NT2/D1 (cell line): ENCODE results near the gene ATP6V0C.

Source experiments
- DNase-seq: peaks from one replicate; pipeline ENCODE4 v3.0.0-alpha.2; 2011; ENCODE audit warnings: low read depth, low spot score
- H3K27me3 ChIP-seq: 2 replicates; pipeline ENCODE4 v1.6.0; 2011; ENCODE audit warnings: mild to moderate bottlenecking; ENCODE audit not compliant: insufficient read length, insufficient read depth
- H3K36me3 ChIP-seq: 2 replicates; pipeline ENCODE4 v1.6.1; 2011; ENCODE audit warnings: mild to moderate bottlenecking, low read length, mixed read lengths; ENCODE audit not compliant: insufficient read depth, insufficient read length
- H3K4me1 ChIP-seq: 2 replicates; pipeline ENCODE4 v1.5.1; 2011; ENCODE audit not compliant: insufficient read depth, insufficient read length
- H3K4me3 ChIP-seq: 2 replicates; pipeline ENCODE4 v1.5.1; 2011; ENCODE audit warnings: low read depth; ENCODE audit not compliant: insufficient read length
- H3K9ac ChIP-seq: 2 replicates; pipeline ENCODE4 v1.6.0; 2011; ENCODE audit warnings: low read depth; ENCODE audit not compliant: insufficient read length
- H3K9me3 ChIP-seq: 2 replicates; pipeline ENCODE4 v1.5.1; 2011; ENCODE audit warnings: mild to moderate bottlenecking, low read length; ENCODE audit not compliant: insufficient read depth
- SUZ12 ChIP-seq: IDR thresholded peaks from 2 replicates; pipeline ENCODE4 v1.6.1; 2011; ENCODE audit not compliant: insufficient read length, insufficient read depth; ENCODE audit errors: extremely low read depth
- YY1 ChIP-seq: IDR thresholded peaks from 2 replicates; pipeline ENCODE4 v1.6.1; 2011; ENCODE audit not compliant: insufficient read length, insufficient read depth
- ZNF274 ChIP-seq: IDR thresholded peaks from 2 replicates; pipeline ENCODE4 v1.6.1; 2011; ENCODE audit warnings: mild to moderate bottlenecking, low read depth, low read length

ATP6V0C gene

DNA sequence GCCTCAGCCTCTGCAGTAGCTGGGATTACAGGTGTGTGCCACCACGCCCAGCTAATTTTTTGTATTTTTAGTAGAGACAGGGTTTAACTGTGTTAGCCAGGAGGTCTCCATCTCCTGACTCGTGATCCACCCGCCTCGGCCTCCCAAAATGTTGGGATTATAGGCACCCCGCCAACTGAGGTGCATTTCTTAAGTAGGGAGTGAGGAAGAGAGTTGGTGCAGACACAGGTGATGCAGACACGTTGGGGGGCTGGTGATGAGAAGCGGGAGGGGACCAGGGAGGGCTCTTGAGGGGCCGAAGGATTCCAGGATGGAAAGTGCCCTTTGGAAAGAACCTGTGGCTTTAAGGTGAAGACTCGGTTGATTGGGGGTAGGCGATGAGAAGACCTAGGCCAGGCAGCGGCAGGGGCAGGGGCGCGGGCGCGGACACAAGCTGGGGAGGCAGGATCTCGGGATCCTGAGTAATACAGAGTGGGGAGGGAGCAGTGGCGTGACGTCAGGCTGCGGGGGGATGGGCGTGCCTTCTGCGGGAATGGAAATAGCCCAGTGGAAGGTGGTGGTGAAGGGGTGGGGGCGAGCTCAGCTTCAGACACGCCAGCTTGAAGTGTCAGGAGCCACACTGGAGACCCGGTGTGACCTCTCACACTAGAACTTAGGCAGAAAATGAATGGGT lies 2.5 kb upstream of the ATP6V0C start:
- H3K4me1 ChIP-seq: peaks cover 31% of the 10 kb centered on the region

DNA sequence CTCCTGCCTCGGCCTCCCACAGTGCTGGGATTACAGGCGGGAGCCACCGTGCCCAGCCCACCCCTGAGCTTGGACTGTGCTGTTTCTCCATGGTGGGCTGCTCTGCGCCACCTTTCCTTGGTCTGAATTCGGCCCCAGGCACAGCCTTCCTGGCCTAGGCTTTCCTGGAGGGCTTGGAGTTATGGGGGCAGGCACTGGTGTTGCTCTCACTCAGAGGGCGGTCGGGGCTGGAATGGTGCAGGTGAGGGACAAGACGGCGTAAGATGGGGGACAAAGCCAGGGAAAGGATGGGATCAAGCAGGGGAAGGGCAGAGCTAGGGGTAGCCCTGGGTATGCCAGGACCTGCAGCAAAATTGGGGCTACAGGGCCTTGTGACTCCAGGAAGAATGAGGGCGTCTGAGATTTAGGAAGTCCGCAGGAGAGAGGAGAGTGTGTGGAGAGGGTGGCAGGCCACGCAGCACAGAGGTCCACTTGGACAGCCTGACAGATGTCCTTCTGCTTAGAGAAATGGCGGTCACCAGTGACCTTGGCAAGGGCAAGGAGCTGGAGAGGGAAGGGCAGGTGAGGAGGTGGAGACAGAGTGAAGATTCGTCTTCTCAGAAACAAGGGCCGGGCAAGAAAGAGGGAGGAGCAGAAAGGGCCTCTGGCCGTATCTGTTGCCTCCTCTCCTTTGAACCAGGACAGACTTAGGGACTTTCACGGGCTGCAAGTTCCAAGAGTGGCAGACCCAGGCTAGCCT lies 1.6 kb upstream of the ATP6V0C start:
- Histone ChIP-seq H3K4me3 (no peak overlapping the region), H3K27me3 (no peaks in the 10 kb centered on the region), H3K4me1 (peaks cover 31% of the 10 kb centered on the region), H3K9me3 (no peaks in the 10 kb centered on the region), H3K36me3 (peaks cover 17% of the 10 kb centered on the region), H3K9ac (peak overlapping the region; percentile 90)
- DNase-seq: no peak
- no peak for TF ChIP-seq YY1

More for the DNA sequence above, 2.5 kb upstream of the ATP6V0C start:
- Histone ChIP-seq H3K36me3 (peaks cover 8% of the 10 kb centered on the region), H3K9me3 (no peaks in the 10 kb centered on the region), H3K27me3 (no peaks in the 10 kb centered on the region), H3K4me3 (peak overlapping the region; percentile 2), H3K9ac (peak overlapping the region; percentile 16)
- TF ChIP-seq SUZ12: no peak
- no peak for TF ChIP-seq ZNF274
- TF ChIP-seq YY1: no peak
- no peak for DNase-seq

DNA sequence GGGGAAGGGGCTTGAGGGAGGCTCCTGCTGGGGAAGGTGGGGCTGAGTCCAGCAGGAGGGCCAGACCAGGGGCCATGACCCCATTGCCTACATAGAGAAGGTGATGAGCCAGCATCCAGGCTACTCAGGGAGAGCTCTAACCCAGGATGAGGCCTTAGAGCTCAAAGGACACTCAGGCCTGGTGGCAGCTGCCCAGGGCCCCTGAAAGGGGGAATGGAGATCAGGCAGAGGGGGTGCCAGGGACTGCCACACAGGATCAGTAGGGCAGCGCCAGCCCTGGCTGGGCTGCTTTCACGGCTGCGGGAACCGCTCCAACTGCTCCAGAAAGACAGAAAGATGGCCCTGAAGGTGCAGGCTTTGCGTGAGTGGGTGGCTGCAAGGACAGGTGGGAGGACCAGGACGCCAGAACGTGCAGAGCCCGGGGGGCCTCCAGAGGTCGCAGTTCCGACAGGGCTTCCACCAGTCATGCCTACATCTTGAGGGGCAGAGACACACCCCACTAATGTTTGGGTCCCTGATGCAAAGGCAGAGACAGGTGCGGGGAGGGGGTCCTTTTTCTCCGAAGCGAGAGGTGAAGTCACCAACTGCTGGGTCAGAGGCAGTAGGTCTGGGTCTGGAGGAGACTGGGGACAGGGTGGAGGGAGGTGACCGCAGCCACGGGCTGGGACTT lies 882 bp upstream of the ATP6V0C start:
- no peaks in the 10 kb centered on the region for H3K27me3 ChIP-seq
- no peak for TF ChIP-seq SUZ12
- no peak for TF ChIP-seq YY1
- TF ChIP-seq ZNF274: no peak
- H3K4me1 ChIP-seq: peaks cover 31% of the 10 kb centered on the region
- H3K4me3 ChIP-seq: peak overlapping the region; percentile 91
- peak overlapping the region; percentile 90 for H3K9ac ChIP-seq
- no peaks in the 10 kb centered on the region for H3K9me3 ChIP-seq
- DNase-seq: no peak
- peaks cover 19% of the 10 kb centered on the region for H3K36me3 ChIP-seq

DNA sequence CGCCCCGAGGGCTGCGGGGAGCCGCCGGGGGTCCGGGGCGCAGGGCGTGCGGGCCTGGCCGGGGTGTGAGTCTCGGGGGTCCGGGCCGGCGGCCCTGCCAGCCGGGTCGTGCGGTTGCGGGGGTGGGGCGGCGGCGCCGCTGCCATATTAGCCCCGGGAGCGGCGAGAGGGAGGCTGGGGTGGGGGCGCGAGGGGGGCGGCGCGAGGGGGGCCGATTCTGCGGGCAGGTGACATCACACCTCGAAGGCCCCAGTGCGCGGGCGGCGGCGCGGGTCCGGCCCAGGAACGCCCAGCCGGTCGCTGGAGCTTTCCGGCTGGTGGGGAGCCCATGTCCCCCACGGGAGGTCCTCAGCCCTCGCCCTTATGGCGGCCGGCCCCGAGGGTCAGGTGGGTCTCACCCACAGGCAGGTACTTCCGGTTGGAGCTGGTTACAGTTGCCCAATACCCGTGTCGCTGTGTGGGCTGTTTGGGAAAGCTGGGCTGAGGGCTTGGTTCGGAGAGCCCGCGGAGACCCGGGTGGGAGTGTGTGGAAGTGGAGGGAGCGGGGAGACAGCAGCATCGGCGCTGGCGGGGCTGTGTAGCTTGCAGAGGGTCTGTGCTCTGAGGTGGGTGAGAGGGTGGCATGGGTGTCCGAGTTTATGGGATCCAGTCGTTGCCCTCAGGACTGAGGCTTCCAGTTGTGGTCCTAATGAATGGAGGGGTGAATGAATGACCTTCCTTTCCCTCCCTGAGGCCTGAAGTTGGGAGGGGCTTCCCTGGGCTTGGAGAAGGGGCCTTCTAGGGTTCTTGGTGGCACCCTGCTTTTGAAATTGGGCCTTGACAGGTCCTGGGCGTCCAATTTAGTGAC lies 804 bp downstream of the ATP6V0C start:
- TF ChIP-seq ZNF274: no peak
- TF ChIP-seq YY1: no peak
- H3K36me3 ChIP-seq: peaks cover 34% of the 10 kb centered on the region
- H3K4me3 ChIP-seq: peak overlapping the region; percentile 91
- H3K9ac ChIP-seq: peak overlapping the region; percentile 96
- H3K4me1 ChIP-seq: peaks cover 31% of the 10 kb centered on the region
- DNase-seq: no peak
- H3K27me3 ChIP-seq: no peaks in the 10 kb centered on the region
- no peaks in the 10 kb centered on the region for H3K9me3 ChIP-seq

DNA sequence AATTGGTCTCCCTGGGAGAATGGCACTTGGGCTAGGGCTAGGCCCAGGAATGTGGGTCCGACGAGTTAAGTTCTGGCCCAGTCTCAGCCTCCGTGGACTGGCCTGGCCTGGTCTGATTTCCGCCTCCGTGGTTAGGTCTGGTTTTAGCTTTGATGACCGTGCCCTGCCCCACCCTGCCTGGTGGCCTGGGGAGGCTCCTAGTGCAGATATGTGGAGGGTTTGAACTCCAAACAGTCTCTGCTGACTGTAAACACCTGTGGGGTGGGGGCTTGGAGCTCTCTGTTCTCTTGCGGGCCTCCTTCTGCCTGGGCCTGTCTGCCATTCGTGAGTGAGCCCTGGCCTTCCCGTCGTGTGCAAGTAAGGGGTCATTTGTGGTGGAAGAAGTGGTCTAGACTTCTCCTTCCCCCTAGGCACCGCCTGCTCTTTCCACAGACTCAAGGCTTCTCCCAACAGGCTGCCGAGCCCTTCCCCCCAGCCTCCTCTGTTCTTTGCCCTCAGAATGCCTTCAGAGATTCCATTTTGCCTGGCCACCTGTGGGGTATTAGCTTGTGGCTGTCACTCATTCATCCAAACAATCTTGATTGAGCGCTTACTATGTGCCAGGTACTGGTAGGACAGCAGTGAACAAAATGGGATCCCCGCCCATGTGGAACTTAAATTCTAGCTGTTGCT lies 1.6 kb downstream of the ATP6V0C start:
- Histone ChIP-seq H3K4me1 (peaks cover 28% of the 10 kb centered on the region), H3K4me3 (peak overlapping the region; percentile 91), H3K27me3 (no peaks in the 10 kb centered on the region), H3K9ac (peak overlapping the region; percentile 96), H3K36me3 (peaks cover 36% of the 10 kb centered on the region), H3K9me3 (no peaks in the 10 kb centered on the region)
- TF ChIP-seq YY1 (no peak), ZNF274 (no peak), SUZ12 (no peak)
- no peak for DNase-seq

DNA sequence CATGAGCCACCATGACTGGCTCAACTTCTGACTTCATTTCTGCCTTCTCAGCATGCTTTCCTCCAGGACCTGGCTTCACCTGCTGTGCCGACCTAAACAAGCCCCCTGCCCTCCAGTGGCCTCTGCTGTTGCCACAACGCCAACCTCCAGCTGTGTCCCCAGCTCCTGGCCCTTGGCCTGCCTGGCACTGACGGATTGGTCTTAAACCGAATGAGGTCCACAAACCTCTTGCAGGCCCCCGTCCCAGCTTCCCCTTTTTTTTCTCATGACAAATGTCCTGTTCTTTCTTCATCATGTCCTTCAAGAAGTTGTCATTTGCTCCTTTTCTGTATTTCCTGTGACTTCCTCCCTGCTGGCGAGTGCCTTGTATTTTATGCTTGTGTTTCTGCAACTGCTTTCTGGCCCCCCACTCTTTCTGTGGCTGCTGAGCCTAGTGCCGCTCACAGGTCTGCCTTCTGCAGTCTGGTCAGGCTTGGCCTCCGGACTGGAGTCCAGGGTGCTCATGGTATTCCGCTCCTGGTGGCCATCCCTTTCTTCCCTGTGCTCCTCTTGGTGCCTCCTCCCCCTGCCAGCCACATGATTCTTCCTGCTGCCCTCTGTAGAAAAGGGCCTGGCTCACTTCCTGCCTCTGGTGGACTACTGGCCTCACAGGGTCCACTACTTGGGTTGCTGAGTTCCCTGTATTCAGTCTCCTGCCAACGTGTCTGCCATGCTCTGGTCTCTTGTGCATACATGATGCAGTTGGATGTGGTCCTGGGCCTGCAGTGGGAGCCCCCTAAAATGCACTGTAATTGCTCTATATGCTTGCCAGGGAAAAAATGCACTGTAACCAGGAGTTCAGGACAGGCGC lies 2.9 kb downstream of the ATP6V0C start:
- Histone ChIP-seq H3K4me3 (no peak overlapping the region), H3K9ac (peak overlapping the region; percentile 34), H3K27me3 (no peaks in the 10 kb centered on the region), H3K4me1 (peaks cover 28% of the 10 kb centered on the region), H3K9me3 (no peaks in the 10 kb centered on the region), H3K36me3 (peaks cover 42% of the 10 kb centered on the region)
- DNase-seq: no peak
- TF ChIP-seq YY1 (no peak), ZNF274 (no peak), SUZ12 (no peak)
